BLaER1 (cell line): Measurements from ENCODE around the gene LHX3.

ENCODE experiments used
- H3K27ac ChIP-seq: shearing (Covaris generic); formaldehyde crosslinking; 2 replicates; pipeline ENCODE4 v1.8.1; 2022
- H3K27me3 ChIP-seq: shearing (Covaris generic); formaldehyde crosslinking; 2 replicates; pipeline ENCODE4 v1.8.1; 2022
- H3K36me3 ChIP-seq: shearing (Covaris generic); formaldehyde crosslinking; 2 replicates; pipeline ENCODE4 v1.8.1; 2022
- H3K4me1 ChIP-seq: shearing (Covaris generic); formaldehyde crosslinking; 2 replicates; pipeline ENCODE4 v1.8.1; 2022
- H3K4me2 ChIP-seq: shearing (Covaris generic); formaldehyde crosslinking; 2 replicates; pipeline ENCODE4 v1.8.1; 2022
- H3K4me3 ChIP-seq: shearing (Covaris generic); formaldehyde crosslinking; 2 replicates; pipeline ENCODE4 v1.8.1; 2022
- H3K9ac ChIP-seq: shearing (Covaris generic); formaldehyde crosslinking; 2 replicates; pipeline ENCODE4 v1.8.1; 2022
- H3K9me3 ChIP-seq: shearing (Covaris generic); formaldehyde crosslinking; 2 replicates; pipeline ENCODE4 v1.8.1; 2022
- H4K20me1 ChIP-seq: shearing (Covaris generic); formaldehyde crosslinking; 2 replicates; pipeline ENCODE4 v1.8.1; 2022
- Cebpa-rat ChIP-seq: shearing (Covaris generic); IDR thresholded peaks from 2 replicates; pipeline ENCODE4 v1.8.1; 2022

Gene LHX3

GRCh38 chr9:136190656-136191055 is 14.3 kb downstream of the LHX3 start:
- Histone ChIP-seq H3K27me3 (peaks cover 75% of the 10 kb centered on the region), H3K4me3 (peak overlapping the region; percentile 44), H3K4me2 (peak overlapping the region; percentile 88), H3K4me1 (peaks cover 70% of the 10 kb centered on the region), H3K36me3 (no peaks in the 10 kb centered on the region), H3K9me3 (peaks cover 7% of the 10 kb centered on the region; the same call in 1 of the 2 replicates), H3K27ac (no peak overlapping the region), H3K9ac (no peak overlapping the region), H4K20me1 (peaks cover 43% of the 10 kb centered on the region)
- TF ChIP-seq Cebpa-rat: no peak

GRCh38 chr9:136190237-136190601 is 14.7 kb downstream of the LHX3 start:
- Histone ChIP-seq H3K9ac (no peak overlapping the region), H3K27ac (0 out of 2 replicates have a peak overlapping the region, but pooled peaks have one; percentile 12), H3K36me3 (no peaks in the 10 kb centered on the region), H3K27me3 (peaks cover 75% of the 10 kb centered on the region), H3K4me3 (peak overlapping the region; percentile 44), H4K20me1 (peaks cover 41% of the 10 kb centered on the region), H3K9me3 (peaks cover 7% of the 10 kb centered on the region; the same call in 1 of the 2 replicates), H3K4me1 (peaks cover 73% of the 10 kb centered on the region), H3K4me2 (peak overlapping the region; percentile 88)
- no peak for TF ChIP-seq Cebpa-rat

- Histone ChIP-seq H3K4me2 (peak overlapping the region; percentile 88), H3K9me3 (peaks cover 7% of the 10 kb centered on the region; the same call in 1 of the 2 replicates), H3K4me3 (peak overlapping the region; percentile 40), H3K36me3 (no peaks in the 10 kb centered on the region), H3K4me1 (peaks cover 73% of the 10 kb centered on the region), H3K27me3 (peaks cover 74% of the 10 kb centered on the region), H4K20me1 (peaks cover 38% of the 10 kb centered on the region), H3K27ac (0 out of 2 replicates have a peak overlapping the region, but pooled peaks have one; percentile 12), H3K9ac (no peak overlapping the region)
- TF ChIP-seq Cebpa-rat: no peak
These were observed 15.3 kb downstream of the LHX3 start for GRCh38 chr9:136189394-136190236.

GRCh38 chr9:136187683-136188586 is 17.0 kb downstream of the LHX3 start:
- H3K36me3 ChIP-seq: no peaks in the 10 kb centered on the region
- peak overlapping the region; percentile 88 for H3K4me2 ChIP-seq
- H3K4me1 ChIP-seq: peaks cover 72% of the 10 kb centered on the region
- H3K9me3 ChIP-seq: peaks cover 2% of the 10 kb centered on the region; the same call in 1 of the 2 replicates
- H3K27ac ChIP-seq: no peak overlapping the region
- TF ChIP-seq Cebpa-rat: no peak
- no peak overlapping the region for H3K9ac ChIP-seq
- H4K20me1 ChIP-seq: peaks cover 32% of the 10 kb centered on the region
- peaks cover 57% of the 10 kb centered on the region for H3K27me3 ChIP-seq
- H3K4me3 ChIP-seq: no peak overlapping the region

GRCh38 chr9:136187197-136187596 is 17.7 kb downstream of the LHX3 start:
- H3K4me2 ChIP-seq: peak overlapping the region; percentile 88; the same call in 1 of the 2 replicates
- TF ChIP-seq Cebpa-rat: no peak
- no peak overlapping the region for H3K27ac ChIP-seq
- H4K20me1 ChIP-seq: peaks cover 25% of the 10 kb centered on the region
- H3K9ac ChIP-seq: no peak overlapping the region
- H3K4me1 ChIP-seq: peaks cover 65% of the 10 kb centered on the region
- no peaks in the 10 kb centered on the region for H3K36me3 ChIP-seq
- H3K27me3 ChIP-seq: peaks cover 50% of the 10 kb centered on the region
- no peaks in the 10 kb centered on the region for H3K9me3 ChIP-seq
- no peak overlapping the region for H3K4me3 ChIP-seq

GRCh38 chr9:136186386-136186785 is 18.5 kb downstream of the LHX3 start:
- Histone ChIP-seq H3K27ac (no peak overlapping the region), H3K4me2 (peak overlapping the region; percentile 30), H3K9me3 (no peaks in the 10 kb centered on the region), H4K20me1 (peaks cover 17% of the 10 kb centered on the region), H3K27me3 (peaks cover 42% of the 10 kb centered on the region), H3K4me3 (no peak overlapping the region), H3K9ac (no peak overlapping the region), H3K36me3 (no peaks in the 10 kb centered on the region), H3K4me1 (peaks cover 57% of the 10 kb centered on the region)
- no peak for TF ChIP-seq Cebpa-rat

GRCh38 chr9:136185596-136186366 is 19.1 kb downstream of the LHX3 start:
- H3K4me3 ChIP-seq: no peak overlapping the region
- peaks cover 36% of the 10 kb centered on the region for H3K27me3 ChIP-seq
- TF ChIP-seq Cebpa-rat: no peak
- H3K36me3 ChIP-seq: no peaks in the 10 kb centered on the region
- peaks cover 11% of the 10 kb centered on the region for H4K20me1 ChIP-seq
- H3K4me1 ChIP-seq: peaks cover 51% of the 10 kb centered on the region
- peak overlapping the region; percentile 40 for H3K4me2 ChIP-seq
- H3K27ac ChIP-seq: no peak overlapping the region
- no peak overlapping the region for H3K9ac ChIP-seq
- H3K9me3 ChIP-seq: no peaks in the 10 kb centered on the region

GRCh38 chr9:136185066-136185465 is 19.9 kb downstream of the LHX3 start:
- Histone ChIP-seq H3K27ac (no peak overlapping the region), H4K20me1 (peaks cover 4% of the 10 kb centered on the region; the same call in 1 of the 2 replicates), H3K4me3 (no peak overlapping the region), H3K9ac (no peak overlapping the region), H3K4me1 (peaks cover 44% of the 10 kb centered on the region), H3K4me2 (no peak overlapping the region), H3K27me3 (peaks cover 29% of the 10 kb centered on the region; the same call in 1 of the 2 replicates), H3K36me3 (no peaks in the 10 kb centered on the region), H3K9me3 (no peaks in the 10 kb centered on the region)
- TF ChIP-seq Cebpa-rat: no peak

- no peak overlapping the region for H3K9ac ChIP-seq
- peaks cover 22% of the 10 kb centered on the region for H3K4me1 ChIP-seq
- no peaks in the 10 kb centered on the region for H4K20me1 ChIP-seq
- H3K9me3 ChIP-seq: no peaks in the 10 kb centered on the region
- no peaks in the 10 kb centered on the region for H3K36me3 ChIP-seq
- H3K27me3 ChIP-seq: peaks cover 33% of the 10 kb centered on the region; the same call in 1 of the 2 replicates
- no peak overlapping the region for H3K27ac ChIP-seq
- H3K4me3 ChIP-seq: no peak overlapping the region
- H3K4me2 ChIP-seq: no peak overlapping the region
- no peak for TF ChIP-seq Cebpa-rat
These were observed 22.0 kb downstream of the LHX3 start for GRCh38 chr9:136182850-136183422.
